Measurements from ENCODE around the gene SERTAD2.

The SERTAD2 gene

GRCh38 chr2:64665709-64666108 lies 12.0 kb upstream of the SERTAD2 start:
- H3K4me2 ChIP-seq (ENCODE audit: low read depth, low read length, poor library complexity, severe bottlenecking), result no peak overlapping the region
- no peak overlapping the region for H3K9ac ChIP-seq (ENCODE audit: low read depth, low read length, poor library complexity, severe bottlenecking)
- no peaks in the 10 kb centered on the region for H3K9me2 ChIP-seq (replicated peaks; ENCODE audit: low read depth, low read length)
- H3F3A ChIP-seq (ENCODE audit: low read depth), result peaks cover 5% of the 10 kb centered on the region; the same call in 1 of the 2 replicates
- no peak for TF ChIP-seq CTCF (conservative IDR thresholded peaks at IDR 0.05; ENCODE audit: low read length)
- TF ChIP-seq EZH2phosphoT487 (IDR thresholded peaks at IDR 0.05; ENCODE audit: borderline replicate concordance), result no peak
- no peak overlapping the region for H2AFZ ChIP-seq (ENCODE audit: low read length)
- peaks cover 51% of the 10 kb centered on the region for H3K4me1 ChIP-seq (ENCODE audit: insufficient read depth, low read length, poor library complexity, severe bottlenecking)
- H3K4me3 ChIP-seq (ENCODE audit: low read length, poor library complexity, severe bottlenecking), result no peak overlapping the region
- H3K27me3 ChIP-seq (ENCODE audit: insufficient read depth, low read length, poor library complexity, severe bottlenecking), result no peaks in the 10 kb centered on the region
- no peaks in the 10 kb centered on the region for H3K36me3 ChIP-seq (ENCODE audit: insufficient read depth, low read length)
- 0 out of 2 replicates have a peak, but pooled peaks cover 3% of the 10 kb centered on the region for H3K79me2 ChIP-seq (ENCODE audit: insufficient read depth, low read length)
- no peaks in the 10 kb centered on the region for H4K20me1 ChIP-seq (ENCODE audit: insufficient read depth, low read length, poor library complexity, severe bottlenecking)
- H3K9me3 ChIP-seq (ENCODE audit: insufficient read depth, low read depth, low read length), result no peaks in the 10 kb centered on the region

- no peaks in the 10 kb centered on the region for H3K36me3 ChIP-seq (ENCODE audit: insufficient read depth, low read length)
- no peak overlapping the region for H3K9ac ChIP-seq (ENCODE audit: low read depth, low read length, poor library complexity, severe bottlenecking)
- H3K4me2 ChIP-seq (ENCODE audit: low read depth, low read length, poor library complexity, severe bottlenecking), result no peak overlapping the region
- no peaks in the 10 kb centered on the region for H3K9me2 ChIP-seq (replicated peaks; ENCODE audit: low read depth, low read length)
- TF ChIP-seq CTCF (conservative IDR thresholded peaks at IDR 0.05; ENCODE audit: low read length), result no peak
- TF ChIP-seq EZH2phosphoT487 (IDR thresholded peaks at IDR 0.05; ENCODE audit: borderline replicate concordance), result no peak
- 0 out of 2 replicates have a peak, but pooled peaks cover 5% of the 10 kb centered on the region for H3K79me2 ChIP-seq (ENCODE audit: insufficient read depth, low read length)
- H3K9me3 ChIP-seq (ENCODE audit: insufficient read depth, low read depth, low read length), result no peaks in the 10 kb centered on the region
- H2AFZ ChIP-seq (ENCODE audit: low read length), result no peak overlapping the region
- no peak overlapping the region for H3K4me3 ChIP-seq (ENCODE audit: low read length, poor library complexity, severe bottlenecking)
- H3K4me1 ChIP-seq (ENCODE audit: insufficient read depth, low read length, poor library complexity, severe bottlenecking), result peaks cover 55% of the 10 kb centered on the region
- H3K27me3 ChIP-seq (ENCODE audit: insufficient read depth, low read length, poor library complexity, severe bottlenecking), result no peaks in the 10 kb centered on the region
- no peaks in the 10 kb centered on the region for H4K20me1 ChIP-seq (ENCODE audit: insufficient read depth, low read length, poor library complexity, severe bottlenecking)
- H3F3A ChIP-seq (ENCODE audit: low read depth), result peaks cover 5% of the 10 kb centered on the region; the same call in 1 of the 2 replicates
Measured at GRCh38 chr2:64663402-64663801, 9.7 kb upstream of the SERTAD2 start.

- H4K20me1 ChIP-seq (ENCODE audit: insufficient read depth, low read length, poor library complexity, severe bottlenecking), result no peaks in the 10 kb centered on the region
- no peaks in the 10 kb centered on the region for H3K9me3 ChIP-seq (ENCODE audit: insufficient read depth, low read depth, low read length)
- H3K4me3 ChIP-seq (ENCODE audit: low read length, poor library complexity, severe bottlenecking), result no peak overlapping the region
- no peaks in the 10 kb centered on the region for H3K36me3 ChIP-seq (ENCODE audit: insufficient read depth, low read length)
- no peak overlapping the region; the same call in 1 of the 2 replicates for H2AFZ ChIP-seq (ENCODE audit: low read length)
- no peaks in the 10 kb centered on the region for H3F3A ChIP-seq (ENCODE audit: low read depth)
- 0 out of 2 replicates have a peak, but pooled peaks cover 9% of the 10 kb centered on the region for H3K79me2 ChIP-seq (ENCODE audit: insufficient read depth, low read length)
- no peaks in the 10 kb centered on the region for H3K9me2 ChIP-seq (replicated peaks; ENCODE audit: low read depth, low read length)
- peaks cover 55% of the 10 kb centered on the region for H3K4me1 ChIP-seq (ENCODE audit: insufficient read depth, low read length, poor library complexity, severe bottlenecking)
- TF ChIP-seq EZH2phosphoT487 (IDR thresholded peaks at IDR 0.05; ENCODE audit: borderline replicate concordance), result no peak
- peak; percentile 27; the same call in 1 of the 2 replicates for TF ChIP-seq CTCF (conservative IDR thresholded peaks at IDR 0.05; ENCODE audit: low read length)
- H3K9ac ChIP-seq (ENCODE audit: low read depth, low read length, poor library complexity, severe bottlenecking), result peak overlapping the region; percentile 23
- peak overlapping the region; percentile 2 for H3K4me2 ChIP-seq (ENCODE audit: low read depth, low read length, poor library complexity, severe bottlenecking)
- H3K27me3 ChIP-seq (ENCODE audit: insufficient read depth, low read length, poor library complexity, severe bottlenecking), result no peaks in the 10 kb centered on the region
Measured at GRCh38 chr2:64661741-64662169, 8.0 kb upstream of the SERTAD2 start.

Data from Loucy (cell line).